Motor neuron (in vitro differentiated cells): ENCODE data around the gene AMIGO2. TPM values are rescaled to one million over a fixed set of nuclear protein-coding genes. Genes with fewer than 3 reads are reported as not detected.
"Not testable (repeated sequence)": the region's sequence is repeated elsewhere in the genome, so short reads cannot be mapped to it uniquely, and the experiment has no call there.

Experiments
- ATAC-seq, 8 experiments: fragments of 200-7000 bp; cut with Tn5 transposase; replicated peaks in 6 of 8; 2 replicates each; pipeline ENCODE4 v1.8.0; 2021; ENCODE audit warnings: mild to moderate bottlenecking in 8 of 8, moderate library complexity in 8 of 8
- H3K27ac ChIP-seq, 2 donors: fragments of 250-450 bp; sonication (Bioruptor Pico); 2 replicates each; pipeline ENCODE4 v1.9.0; 2021; ENCODE audit warnings: antibody characterized with exemption in 2 of 2, mild to moderate bottlenecking in 2 of 2, moderate library complexity in 1 of 2
- H3K4me1 ChIP-seq, 2 donors: fragments of 250-450 bp; sonication (Bioruptor Pico); replicated peaks in 1 of 2; 2 replicates each; pipeline ENCODE4 v1.6.1; 2021; ENCODE audit warnings: antibody characterized with exemption in 2 of 2, mild to moderate bottlenecking in 2 of 2, moderate library complexity in 1 of 2
- H3K4me3 ChIP-seq, 5 donors: fragments of 250-450 bp; sonication (Bioruptor Pico); 2 replicates each; pipeline ENCODE4 v1.9.0; 2021; ENCODE audit warnings: antibody characterized with exemption in 5 of 5, mild to moderate bottlenecking in 5 of 5, moderate library complexity in 4 of 5
- WGBS, 10 experiments: fragments of 450-650 bp; shearing (Covaris generic); methylation state at CpG; one replicate each; pipeline ENCODE4 v1.0.0; 2022; 5-methylcytosine and 5-hydroxymethylcytosine counted together
- in situ Hi-C, 9 experiments: fragments of 400-800 bp; cut with MboI; loops; one replicate each; pipeline ENCODE4 v1.15.0; 2021; ENCODE audit warnings: low sequenced_read_pairs in 9 of 9, low pct_unique_long_range_greater_than_20kb in 2 of 9; ENCODE audit not compliant: unreplicated experiment in 9 of 9
- total RNA-seq, 8 experiments: library from RNA; unstranded; fragments of 300-600 nt; gene quantifications; 2 replicates each; pipeline versions ENCODE4 v1.2.3 to v1.2.4, GENCODE V29; 2022

Gene AMIGO2
- 10 to 100 TPM in 2 of 8 experiments, 1 to 10 TPM in 2, under 1 TPM in 4; 0.18 to 14.5 (median 3.2) TPM for total RNA-seq

GRCh38 chr12:47079468-47079980 is at the start of gene AMIGO2, which contains the start of gene PCED1B:
AMIGO2 (minus strand) TSS chr12:47079959; CDS start chr12:47079002, 957 bp downstream.
PCED1B (plus strand) TSS chr12:47079621; CDS start chr12:47235064, 155,443 bp downstream.
- WGBS, 10 experiments = 0 to 4% (median 0%) methylated on average over 1 to 7 of the region's 58 CpGs; no CpG with 5 or more reads in 7 of the 10 experiments
- Histone ChIP-seq H3K4me3 (peak within 1 kb of the TSS; percentile 39 to 77 (median 45)), H3K27ac (no peak within 1 kb of the TSS), H3K4me1 (peaks cover 0 to 4% of the 10 kb centered on the region in 2 donors)
- in situ Hi-C loops = no loop called here
- ATAC-seq = peak; percentile 45 to 87 (median 79)

- H3K27ac ChIP-seq = no peak overlapping the region
- H3K4me3 ChIP-seq = no peak overlapping the region
- in situ Hi-C loops = no loop called here
- ATAC-seq = no peak
- WGBS, 10 experiments = 88 to 100% (median 100%) methylated on average over 1 of the region's 1 CpG; no CpG with 5 or more reads in 1 of the 10 experiments
- H3K4me1 ChIP-seq = peaks cover 0 to 3% of the 10 kb centered on the region in 2 donors
Observed at GRCh38 chr12:47126246-47126645, 46.5 kb upstream of the AMIGO2 start.

- peak in 2 of 8 experiments; percentile 17 to 24 for ATAC-seq
- in situ Hi-C loops = no loop called here
- no peak overlapping the region for H3K4me3 ChIP-seq
- no peak overlapping the region for H3K27ac ChIP-seq
- 8 to 100% (median 80%) methylated on average over 1 of the region's 1 CpG; no CpG with 5 or more reads in 1 of the 10 experiments for WGBS, 10 experiments
- H3K4me1 ChIP-seq = peaks cover 0 to 3% of the 10 kb centered on the region in 2 donors
Observed at GRCh38 chr12:47124451-47124850, 44.7 kb upstream of the AMIGO2 start.

- Histone ChIP-seq H3K27ac (no peak overlapping the region), H3K4me1 (peaks cover 0 to 3% of the 10 kb centered on the region in 2 donors), H3K4me3 (no peak overlapping the region)
- in situ Hi-C loops = no loop called here
- WGBS, 10 experiments = 0 to 67% (median 57%) methylated on average over 1 of the region's 1 CpG
- ATAC-seq = no peak
Observed at GRCh38 chr12:47123730-47124129, 44.0 kb upstream of the AMIGO2 start.

- in situ Hi-C loops = no loop called here
- 80 to 100% (median 100%) methylated on average over 1 of the region's 1 CpG; no CpG with 5 or more reads in 2 of the 10 experiments for WGBS, 10 experiments
- peak in 5 of 8 experiments; percentile 26 to 79 (median 36) for ATAC-seq
- H3K4me3 ChIP-seq = no peak overlapping the region
- H3K27ac ChIP-seq = no peak overlapping the region
- H3K4me1 ChIP-seq = peaks cover 0 to 3% of the 10 kb centered on the region in 2 donors
Observed at GRCh38 chr12:47122602-47123001, 42.8 kb upstream of the AMIGO2 start.

GRCh38 chr12:47121146-47121545 is 41.4 kb upstream of the AMIGO2 start:
- no peak for ATAC-seq
- in situ Hi-C loops = no loop called here
- H3K4me3 ChIP-seq = no peak overlapping the region
- peaks cover 0 to 3% of the 10 kb centered on the region in 2 donors for H3K4me1 ChIP-seq
- H3K27ac ChIP-seq = no peak overlapping the region
- 36 to 100% (median 80%) methylated on average over 1 to 5 of the region's 5 CpGs for WGBS, 10 experiments

GRCh38 chr12:47120736-47121135 is 41.0 kb upstream of the AMIGO2 start:
- H3K27ac ChIP-seq = no peak overlapping the region
- in situ Hi-C loops = no loop called here
- ATAC-seq = no peak
- H3K4me1 ChIP-seq = peaks cover 0 to 3% of the 10 kb centered on the region in 2 donors
- WGBS, 10 experiments = 72 to 100% (median 93%) methylated on average over 1 to 3 of the region's 3 CpGs; no CpG with 5 or more reads in 1 of the 10 experiments
- no peak overlapping the region for H3K4me3 ChIP-seq

- H3K4me3 ChIP-seq, H3K27ac ChIP-seq, in situ Hi-C loops, H3K4me1 ChIP-seq, ATAC-seq: not testable (repeated sequence)
- no CpG with 5 or more reads among the region's 3 CpGs for WGBS, 10 experiments
Observed at GRCh38 chr12:47117305-47117704, 37.5 kb upstream of the AMIGO2 start.

GRCh38 chr12:47114481-47114892 is 34.7 kb upstream of the AMIGO2 start:
- no peak for ATAC-seq
- Histone ChIP-seq H3K4me3 (no peak overlapping the region), H3K27ac (no peak overlapping the region), H3K4me1 (no peaks in the 10 kb centered on the region)
- in situ Hi-C loops = no loop called here
- 0 to 93% (median 65%) methylated on average over 1 to 5 of the region's 5 CpGs; no CpG with 5 or more reads in 2 of the 10 experiments for WGBS, 10 experiments

GRCh38 chr12:47112679-47113078 is 32.9 kb upstream of the AMIGO2 start:
- Histone ChIP-seq H3K4me3 (no peak overlapping the region), H3K4me1 (no peaks in the 10 kb centered on the region), H3K27ac (no peak overlapping the region)
- 75 to 100% (median 85%) methylated on average over 1 to 2 of the region's 2 CpGs; no CpG with 5 or more reads in 3 of the 10 experiments for WGBS, 10 experiments
- ATAC-seq = no peak
- in situ Hi-C loops = no loop called here

- no peak overlapping the region for H3K4me3 ChIP-seq
- WGBS, 10 experiments = 60 to 100% (median 78%) methylated on average over 1 to 5 of the region's 6 CpGs; no CpG with 5 or more reads in 3 of the 10 experiments
Observed at GRCh38 chr12:47111854-47112253, 32.1 kb upstream of the AMIGO2 start.

GRCh38 chr12:47111392-47111778 is 31.6 kb upstream of the AMIGO2 start:
- WGBS, 10 experiments = 79 to 100% (median 92%) methylated on average over 2 of the region's 2 CpGs; no CpG with 5 or more reads in 1 of the 10 experiments
- Histone ChIP-seq H3K27ac (no peak overlapping the region), H3K4me1 (no peaks in the 10 kb centered on the region), H3K4me3 (no peak overlapping the region)
- in situ Hi-C loops = no loop called here
- ATAC-seq = no peak

More at GRCh38 chr12:47111854-47112253, 32.1 kb upstream of the AMIGO2 start:
- no peaks in the 10 kb centered on the region for H3K4me1 ChIP-seq
- ATAC-seq = no peak
- no peak overlapping the region for H3K27ac ChIP-seq
- in situ Hi-C loops = no loop called here

GRCh38 chr12:47110718-47111391 is 31.1 kb upstream of the AMIGO2 start:
- in situ Hi-C loops = no loop called here

More at GRCh38 chr12:47110718-47111391, 31.1 kb upstream of the AMIGO2 start:
- H3K4me3 ChIP-seq = no peak overlapping the region
- no peaks in the 10 kb centered on the region for H3K4me1 ChIP-seq
- H3K27ac ChIP-seq = no peak overlapping the region
- no peak for ATAC-seq
- 88 to 100% (median 96%) methylated on average over 1 to 2 of the region's 2 CpGs; no CpG with 5 or more reads in 6 of the 10 experiments for WGBS, 10 experiments
